WTC11 (cell line): ENCODE data around the gene ALDH1A2. TPM values are rescaled to one million over a fixed set of nuclear protein-coding genes. Genes with fewer than 3 reads are reported as not detected.

ENCODE experiments used
- ATAC-seq: fragments of 200-7000 bp; cut with Tn5 transposase; 2 replicates; pipeline ENCODE4 v1.10.0; 2021; ENCODE audit warnings: mild to moderate bottlenecking, moderate library complexity
- CTCF ChIA-PET: fragments of 300-600 bp; sonication (Branson Sonifier 250); formaldehyde crosslinking; loops from one replicate; lab custom pipeline; 2021; ENCODE audit warnings: antibody characterized with exemption; lab: Charles Lee
- POLR2A ChIA-PET: fragments of 350-600 bp; sonication (Branson Sonifier 250); formaldehyde crosslinking; loops from one replicate; lab custom pipeline; 2021; ENCODE audit warnings: antibody characterized with exemption; lab: Charles Lee
- DNase-seq: peaks from one replicate; pipeline ENCODE4 v3.0.0; 2021; ENCODE audit warnings: low spot score
- H3K27ac Mint-ChIP-seq: 2 replicates; pipeline ENCODE4 v1.8.0; 2021; ENCODE audit warnings: mixed read lengths
- H3K27me3 Mint-ChIP-seq: 2 replicates; pipeline ENCODE4 v1.8.0; 2021; ENCODE audit warnings: low read depth, mild to moderate bottlenecking, moderate library complexity, mixed read lengths
- H3K36me3 Mint-ChIP-seq: 2 replicates; pipeline ENCODE4 v1.8.0; 2021; ENCODE audit warnings: mixed read lengths
- H3K4me1 Mint-ChIP-seq: 2 replicates; pipeline ENCODE4 v1.8.0; 2022; ENCODE audit warnings: mixed read lengths
- H3K4me3 Mint-ChIP-seq: 2 replicates; pipeline ENCODE4 v1.8.0; 2021; ENCODE audit warnings: mild to moderate bottlenecking, moderate library complexity, mixed read lengths
- H3K9me3 Mint-ChIP-seq: 2 replicates; pipeline ENCODE4 v1.8.0; 2021; ENCODE audit warnings: mixed read lengths
- ETV6 ChIP-seq: sonication (generic); formaldehyde crosslinking; IDR thresholded peaks from 2 replicates; pipeline ENCODE4 v1.8.1; 2022; ENCODE audit warnings: mild to moderate bottlenecking, missing genetic modification reagents
- FOXP1 ChIP-seq: sonication (generic); formaldehyde crosslinking; IDR thresholded peaks from 2 replicates; pipeline ENCODE4 v1.8.0; 2022; ENCODE audit warnings: missing genetic modification reagents, mild to moderate bottlenecking, moderate library complexity, borderline replicate concordance
- MXD4 ChIP-seq: fragments of 250-450 bp; sonication (Bioruptor Pico); IDR thresholded peaks from 2 replicates; pipeline ENCODE4 v1.8.0; 2021; ENCODE audit warnings: mild to moderate bottlenecking, moderate library complexity, borderline replicate concordance
- RORB ChIP-seq: fragments of 250-450 bp; sonication (Bioruptor Pico); IDR thresholded peaks from 2 replicates; pipeline ENCODE4 v1.9.0; 2021; ENCODE audit warnings: mild to moderate bottlenecking
- SMAD3 ChIP-seq: sonication (generic); formaldehyde crosslinking; IDR thresholded peaks from 2 replicates; pipeline ENCODE4 v1.8.0; 2022; ENCODE audit warnings: missing genetic modification reagents, mild to moderate bottlenecking, borderline replicate concordance
- SP1 ChIP-seq: sonication (generic); formaldehyde crosslinking; conservative IDR thresholded peaks from 2 replicates; pipeline ENCODE4 v1.8.1; 2022; ENCODE audit warnings: missing genetic modification reagents
- TEAD4 ChIP-seq: sonication (generic); formaldehyde crosslinking; IDR thresholded peaks from 2 replicates; pipeline ENCODE4 v1.8.0; 2022; ENCODE audit warnings: mild to moderate bottlenecking, missing genetic modification reagents
- ZBTB21 ChIP-seq: sonication (generic); formaldehyde crosslinking; IDR thresholded peaks from 2 replicates; pipeline ENCODE4 v1.8.1; 2023; ENCODE audit warnings: mild to moderate bottlenecking, missing genetic modification reagents, borderline replicate concordance
- ZNF138 ChIP-seq: sonication (generic); formaldehyde crosslinking; conservative IDR thresholded peaks from 2 replicates; pipeline ENCODE4 v1.8.1; 2022; ENCODE audit warnings: mild to moderate bottlenecking, moderate library complexity, missing genetic modification reagents
- ZNF219 ChIP-seq: sonication (generic); formaldehyde crosslinking; IDR thresholded peaks from 2 replicates; pipeline ENCODE4 v1.8.0; 2023; ENCODE audit warnings: missing genetic modification reagents, mild to moderate bottlenecking, borderline replicate concordance
- ZNF396 ChIP-seq: fragments of 250-450 bp; sonication (Bioruptor Pico); IDR thresholded peaks from 2 replicates; pipeline ENCODE4 v1.8.0; 2021; ENCODE audit warnings: mild to moderate bottlenecking, moderate library complexity, borderline replicate concordance
- total RNA-seq: library from RNA; stranded (reverse); gene quantifications from 3 replicates; pipeline ENCODE4 v1.2.3, GENCODE V29; 2021
- TF ChIP-seq, protein P1 (sequence below): sonication (generic); formaldehyde crosslinking; IDR thresholded peaks from 2 replicates; pipeline ENCODE4 v1.8.1; 2022; ENCODE audit warnings: missing genetic modification reagents, borderline replicate concordance
- TF ChIP-seq, protein P2 (sequence below): sonication (generic); formaldehyde crosslinking; IDR thresholded peaks from 2 replicates; pipeline ENCODE4 v1.8.1; 2023; ENCODE audit warnings: mild to moderate bottlenecking, missing genetic modification reagents, borderline replicate concordance
- TF ChIP-seq, protein P3 (sequence below): sonication (generic); formaldehyde crosslinking; IDR thresholded peaks from 2 replicates; pipeline ENCODE4 v1.8.0; 2022; ENCODE audit warnings: mild to moderate bottlenecking, missing genetic modification reagents
- TF ChIP-seq, protein P4 (sequence below): sonication (generic); formaldehyde crosslinking; conservative IDR thresholded peaks from 2 replicates; pipeline ENCODE4 v1.8.1; 2022; ENCODE audit warnings: mild to moderate bottlenecking, missing genetic modification reagents
- TF ChIP-seq, protein P5 (sequence below): sonication (generic); formaldehyde crosslinking; IDR thresholded peaks from 2 replicates; pipeline ENCODE4 v1.8.1; 2022; ENCODE audit warnings: low read depth, mild to moderate bottlenecking, moderate library complexity, missing genetic modification reagents, borderline replicate concordance
- TF ChIP-seq, protein P6 (sequence below): sonication (generic); formaldehyde crosslinking; IDR thresholded peaks from 2 replicates; pipeline ENCODE4 v1.8.1; 2023; ENCODE audit warnings: mild to moderate bottlenecking, missing genetic modification reagents
- TF ChIP-seq, protein P7 (sequence below): fragments of 200-600 bp; IDR thresholded peaks from 2 replicates; pipeline ENCODE4 v1.8.0; 2022; ENCODE audit warnings: antibody characterized with exemption
- TF ChIP-seq, protein P8 (sequence below): fragments of 250-450 bp; sonication (Bioruptor Pico); IDR thresholded peaks from 2 replicates; pipeline ENCODE4 v1.9.0; 2021; ENCODE audit warnings: moderate library complexity, mild to moderate bottlenecking, inconsistent platforms, borderline replicate concordance
- TF ChIP-seq, protein P9 (sequence below): fragments of 250-450 bp; sonication (Bioruptor Pico); IDR thresholded peaks from 2 replicates; pipeline ENCODE4 v1.9.0; 2021; ENCODE audit warnings: mild to moderate bottlenecking

ALDH1A2 gene
- total RNA-seq, 1 experiment from 2014 or later: 1.1 TPM

DNA sequence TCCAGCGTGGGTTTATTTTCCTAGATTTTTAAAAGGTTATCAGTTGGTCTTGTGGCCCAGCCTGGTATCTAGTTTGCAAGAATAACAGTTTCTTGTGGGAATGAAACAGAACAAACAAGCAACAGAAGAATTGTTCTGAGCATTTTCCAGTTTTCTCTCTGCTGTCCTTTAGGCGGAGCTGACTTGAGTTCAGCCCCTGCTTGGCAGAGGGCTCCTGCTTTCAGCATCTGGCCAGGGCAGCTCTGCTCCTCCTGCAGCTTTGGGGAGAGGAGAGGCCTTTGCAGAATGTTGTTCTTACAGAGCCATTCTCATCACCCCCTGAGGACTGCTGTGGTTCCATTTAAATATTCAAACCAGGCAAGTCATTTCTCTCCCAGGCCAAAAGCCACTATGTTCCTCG, 117.7 kb downstream of the ALDH1A2 start:
- TF ChIP-seq TEAD4 (CRISPR knock-in tag) (no peak), ZBTB21 (CRISPR knock-in tag) (no peak), FOXP1 (CRISPR knock-in tag) (no peak), RORB (CRISPR knock-in tag) (no peak), ZNF396 (CRISPR knock-in tag) (no peak)
- TF ChIP-seq, protein P1, sequence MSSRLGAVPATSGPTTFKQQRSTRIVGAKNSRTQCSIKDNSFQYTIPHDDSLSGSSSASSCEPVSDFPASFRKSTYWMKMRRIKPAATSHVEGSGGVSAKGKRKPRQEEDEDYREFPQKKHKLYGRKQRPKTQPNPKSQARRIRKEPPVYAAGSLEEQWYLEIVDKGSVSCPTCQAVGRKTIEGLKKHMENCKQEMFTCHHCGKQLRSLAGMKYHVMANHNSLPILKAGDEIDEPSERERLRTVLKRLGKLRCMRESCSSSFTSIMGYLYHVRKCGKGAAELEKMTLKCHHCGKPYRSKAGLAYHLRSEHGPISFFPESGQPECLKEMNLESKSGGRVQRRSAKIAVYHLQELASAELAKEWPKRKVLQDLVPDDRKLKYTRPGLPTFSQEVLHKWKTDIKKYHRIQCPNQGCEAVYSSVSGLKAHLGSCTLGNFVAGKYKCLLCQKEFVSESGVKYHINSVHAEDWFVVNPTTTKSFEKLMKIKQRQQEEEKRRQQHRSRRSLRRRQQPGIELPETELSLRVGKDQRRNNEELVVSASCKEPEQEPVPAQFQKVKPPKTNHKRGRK: no peak
- TF ChIP-seq, protein P2, sequence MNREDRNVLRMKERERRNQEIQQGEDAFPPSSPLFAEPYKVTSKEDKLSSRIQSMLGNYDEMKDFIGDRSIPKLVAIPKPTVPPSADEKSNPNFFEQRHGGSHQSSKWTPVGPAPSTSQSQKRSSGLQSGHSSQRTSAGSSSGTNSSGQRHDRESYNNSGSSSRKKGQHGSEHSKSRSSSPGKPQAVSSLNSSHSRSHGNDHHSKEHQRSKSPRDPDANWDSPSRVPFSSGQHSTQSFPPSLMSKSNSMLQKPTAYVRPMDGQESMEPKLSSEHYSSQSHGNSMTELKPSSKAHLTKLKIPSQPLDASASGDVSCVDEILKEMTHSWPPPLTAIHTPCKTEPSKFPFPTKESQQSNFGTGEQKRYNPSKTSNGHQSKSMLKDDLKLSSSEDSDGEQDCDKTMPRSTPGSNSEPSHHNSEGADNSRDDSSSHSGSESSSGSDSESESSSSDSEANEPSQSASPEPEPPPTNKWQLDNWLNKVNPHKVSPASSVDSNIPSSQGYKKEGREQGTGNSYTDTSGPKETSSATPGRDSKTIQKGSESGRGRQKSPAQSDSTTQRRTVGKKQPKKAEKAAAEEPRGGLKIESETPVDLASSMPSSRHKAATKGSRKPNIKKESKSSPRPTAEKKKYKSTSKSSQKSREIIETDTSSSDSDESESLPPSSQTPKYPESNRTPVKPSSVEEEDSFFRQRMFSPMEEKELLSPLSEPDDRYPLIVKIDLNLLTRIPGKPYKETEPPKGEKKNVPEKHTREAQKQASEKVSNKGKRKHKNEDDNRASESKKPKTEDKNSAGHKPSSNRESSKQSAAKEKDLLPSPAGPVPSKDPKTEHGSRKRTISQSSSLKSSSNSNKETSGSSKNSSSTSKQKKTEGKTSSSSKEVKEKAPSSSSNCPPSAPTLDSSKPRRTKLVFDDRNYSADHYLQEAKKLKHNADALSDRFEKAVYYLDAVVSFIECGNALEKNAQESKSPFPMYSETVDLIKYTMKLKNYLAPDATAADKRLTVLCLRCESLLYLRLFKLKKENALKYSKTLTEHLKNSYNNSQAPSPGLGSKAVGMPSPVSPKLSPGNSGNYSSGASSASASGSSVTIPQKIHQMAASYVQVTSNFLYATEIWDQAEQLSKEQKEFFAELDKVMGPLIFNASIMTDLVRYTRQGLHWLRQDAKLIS (CRISPR knock-in tag): no peak
- TF ChIP-seq, protein P3, sequence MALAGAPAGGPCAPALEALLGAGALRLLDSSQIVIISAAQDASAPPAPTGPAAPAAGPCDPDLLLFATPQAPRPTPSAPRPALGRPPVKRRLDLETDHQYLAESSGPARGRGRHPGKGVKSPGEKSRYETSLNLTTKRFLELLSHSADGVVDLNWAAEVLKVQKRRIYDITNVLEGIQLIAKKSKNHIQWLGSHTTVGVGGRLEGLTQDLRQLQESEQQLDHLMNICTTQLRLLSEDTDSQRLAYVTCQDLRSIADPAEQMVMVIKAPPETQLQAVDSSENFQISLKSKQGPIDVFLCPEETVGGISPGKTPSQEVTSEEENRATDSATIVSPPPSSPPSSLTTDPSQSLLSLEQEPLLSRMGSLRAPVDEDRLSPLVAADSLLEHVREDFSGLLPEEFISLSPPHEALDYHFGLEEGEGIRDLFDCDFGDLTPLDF (CRISPR knock-in tag): no peak
- TF ChIP-seq, protein P4, sequence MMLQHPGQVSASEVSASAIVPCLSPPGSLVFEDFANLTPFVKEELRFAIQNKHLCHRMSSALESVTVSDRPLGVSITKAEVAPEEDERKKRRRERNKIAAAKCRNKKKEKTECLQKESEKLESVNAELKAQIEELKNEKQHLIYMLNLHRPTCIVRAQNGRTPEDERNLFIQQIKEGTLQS (CRISPR knock-in tag): no peak
- no peaks in the 10 kb centered on the region for H3K36me3 Mint-ChIP-seq
- H3K27ac Mint-ChIP-seq: no peak overlapping the region
- peaks cover 11% of the 10 kb centered on the region for H3K4me1 Mint-ChIP-seq
- ChIA-PET CTCF (no interaction called here), POLR2A (no interaction called here)
- peaks cover 4% of the 10 kb centered on the region; the same call in 1 of the 2 replicates for H3K9me3 Mint-ChIP-seq
- ATAC-seq: peak; percentile 93
- DNase-seq: peak; percentile 24
- H3K4me3 Mint-ChIP-seq: no peak overlapping the region
- no peaks in the 10 kb centered on the region for H3K27me3 Mint-ChIP-seq

DNA sequence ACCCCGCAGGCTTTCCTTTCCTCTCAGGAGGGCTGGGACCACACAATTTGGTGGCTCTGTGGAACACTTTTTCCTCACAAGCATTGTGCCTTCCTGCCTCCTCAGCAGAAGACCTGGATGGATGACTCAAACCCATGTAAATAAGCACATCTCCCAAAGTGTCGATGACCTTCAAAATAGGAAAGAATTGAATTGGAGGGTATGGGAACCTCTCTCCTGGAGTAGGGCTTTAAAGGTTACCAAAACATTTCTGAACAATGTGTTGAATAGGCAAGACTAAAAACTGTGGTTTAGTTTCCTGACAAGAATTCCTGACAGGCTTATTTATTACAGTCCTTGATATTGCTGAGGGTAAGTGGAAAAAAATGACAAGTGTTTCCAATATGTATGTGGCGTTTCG, 118.2 kb downstream of the ALDH1A2 start:
- H3K27ac Mint-ChIP-seq: no peak overlapping the region
- POLR2A ChIA-PET: no interaction called here
- H3K9me3 Mint-ChIP-seq: peaks cover 4% of the 10 kb centered on the region; the same call in 1 of the 2 replicates
- H3K4me3 Mint-ChIP-seq: no peak overlapping the region
- DNase-seq: no peak
- H3K27me3 Mint-ChIP-seq: no peaks in the 10 kb centered on the region
- CTCF ChIA-PET: no interaction called here
- peaks cover 11% of the 10 kb centered on the region for H3K4me1 Mint-ChIP-seq
- no peak for ATAC-seq
- no peaks in the 10 kb centered on the region for H3K36me3 Mint-ChIP-seq
- TF ChIP-seq ZNF219 (CRISPR knock-in tag) (no peak), SMAD3 (CRISPR knock-in tag) (no peak), ETV6 (CRISPR knock-in tag) (no peak), ZNF138 (no peak), MXD4 (CRISPR knock-in tag) (no peak), SP1 (CRISPR knock-in tag) (no peak)
- TF ChIP-seq, protein P5, sequence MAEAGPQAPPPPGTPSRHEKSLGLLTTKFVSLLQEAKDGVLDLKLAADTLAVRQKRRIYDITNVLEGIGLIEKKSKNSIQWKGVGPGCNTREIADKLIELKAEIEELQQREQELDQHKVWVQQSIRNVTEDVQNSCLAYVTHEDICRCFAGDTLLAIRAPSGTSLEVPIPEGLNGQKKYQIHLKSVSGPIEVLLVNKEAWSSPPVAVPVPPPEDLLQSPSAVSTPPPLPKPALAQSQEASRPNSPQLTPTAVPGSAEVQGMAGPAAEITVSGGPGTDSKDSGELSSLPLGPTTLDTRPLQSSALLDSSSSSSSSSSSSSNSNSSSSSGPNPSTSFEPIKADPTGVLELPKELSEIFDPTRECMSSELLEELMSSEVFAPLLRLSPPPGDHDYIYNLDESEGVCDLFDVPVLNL: no peak
- TF ChIP-seq, protein P6, sequence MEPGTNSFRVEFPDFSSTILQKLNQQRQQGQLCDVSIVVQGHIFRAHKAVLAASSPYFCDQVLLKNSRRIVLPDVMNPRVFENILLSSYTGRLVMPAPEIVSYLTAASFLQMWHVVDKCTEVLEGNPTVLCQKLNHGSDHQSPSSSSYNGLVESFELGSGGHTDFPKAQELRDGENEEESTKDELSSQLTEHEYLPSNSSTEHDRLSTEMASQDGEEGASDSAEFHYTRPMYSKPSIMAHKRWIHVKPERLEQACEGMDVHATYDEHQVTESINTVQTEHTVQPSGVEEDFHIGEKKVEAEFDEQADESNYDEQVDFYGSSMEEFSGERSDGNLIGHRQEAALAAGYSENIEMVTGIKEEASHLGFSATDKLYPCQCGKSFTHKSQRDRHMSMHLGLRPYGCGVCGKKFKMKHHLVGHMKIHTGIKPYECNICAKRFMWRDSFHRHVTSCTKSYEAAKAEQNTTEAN: no peak
- TF ChIP-seq, protein P7, sequence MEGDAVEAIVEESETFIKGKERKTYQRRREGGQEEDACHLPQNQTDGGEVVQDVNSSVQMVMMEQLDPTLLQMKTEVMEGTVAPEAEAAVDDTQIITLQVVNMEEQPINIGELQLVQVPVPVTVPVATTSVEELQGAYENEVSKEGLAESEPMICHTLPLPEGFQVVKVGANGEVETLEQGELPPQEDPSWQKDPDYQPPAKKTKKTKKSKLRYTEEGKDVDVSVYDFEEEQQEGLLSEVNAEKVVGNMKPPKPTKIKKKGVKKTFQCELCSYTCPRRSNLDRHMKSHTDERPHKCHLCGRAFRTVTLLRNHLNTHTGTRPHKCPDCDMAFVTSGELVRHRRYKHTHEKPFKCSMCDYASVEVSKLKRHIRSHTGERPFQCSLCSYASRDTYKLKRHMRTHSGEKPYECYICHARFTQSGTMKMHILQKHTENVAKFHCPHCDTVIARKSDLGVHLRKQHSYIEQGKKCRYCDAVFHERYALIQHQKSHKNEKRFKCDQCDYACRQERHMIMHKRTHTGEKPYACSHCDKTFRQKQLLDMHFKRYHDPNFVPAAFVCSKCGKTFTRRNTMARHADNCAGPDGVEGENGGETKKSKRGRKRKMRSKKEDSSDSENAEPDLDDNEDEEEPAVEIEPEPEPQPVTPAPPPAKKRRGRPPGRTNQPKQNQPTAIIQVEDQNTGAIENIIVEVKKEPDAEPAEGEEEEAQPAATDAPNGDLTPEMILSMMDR: no peak
- TF ChIP-seq, protein P8, sequence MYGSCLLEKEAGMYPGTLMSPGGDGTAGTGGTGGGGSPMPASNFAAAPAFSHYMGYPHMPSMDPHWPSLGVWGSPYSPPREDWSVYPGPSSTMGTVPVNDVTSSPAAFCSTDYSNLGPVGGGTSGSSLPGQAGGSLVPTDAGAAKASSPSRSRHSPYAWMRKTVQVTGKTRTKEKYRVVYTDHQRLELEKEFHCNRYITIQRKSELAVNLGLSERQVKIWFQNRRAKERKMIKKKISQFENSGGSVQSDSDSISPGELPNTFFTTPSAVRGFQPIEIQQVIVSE (CRISPR knock-in tag): no peak
- TF ChIP-seq, protein P9, sequence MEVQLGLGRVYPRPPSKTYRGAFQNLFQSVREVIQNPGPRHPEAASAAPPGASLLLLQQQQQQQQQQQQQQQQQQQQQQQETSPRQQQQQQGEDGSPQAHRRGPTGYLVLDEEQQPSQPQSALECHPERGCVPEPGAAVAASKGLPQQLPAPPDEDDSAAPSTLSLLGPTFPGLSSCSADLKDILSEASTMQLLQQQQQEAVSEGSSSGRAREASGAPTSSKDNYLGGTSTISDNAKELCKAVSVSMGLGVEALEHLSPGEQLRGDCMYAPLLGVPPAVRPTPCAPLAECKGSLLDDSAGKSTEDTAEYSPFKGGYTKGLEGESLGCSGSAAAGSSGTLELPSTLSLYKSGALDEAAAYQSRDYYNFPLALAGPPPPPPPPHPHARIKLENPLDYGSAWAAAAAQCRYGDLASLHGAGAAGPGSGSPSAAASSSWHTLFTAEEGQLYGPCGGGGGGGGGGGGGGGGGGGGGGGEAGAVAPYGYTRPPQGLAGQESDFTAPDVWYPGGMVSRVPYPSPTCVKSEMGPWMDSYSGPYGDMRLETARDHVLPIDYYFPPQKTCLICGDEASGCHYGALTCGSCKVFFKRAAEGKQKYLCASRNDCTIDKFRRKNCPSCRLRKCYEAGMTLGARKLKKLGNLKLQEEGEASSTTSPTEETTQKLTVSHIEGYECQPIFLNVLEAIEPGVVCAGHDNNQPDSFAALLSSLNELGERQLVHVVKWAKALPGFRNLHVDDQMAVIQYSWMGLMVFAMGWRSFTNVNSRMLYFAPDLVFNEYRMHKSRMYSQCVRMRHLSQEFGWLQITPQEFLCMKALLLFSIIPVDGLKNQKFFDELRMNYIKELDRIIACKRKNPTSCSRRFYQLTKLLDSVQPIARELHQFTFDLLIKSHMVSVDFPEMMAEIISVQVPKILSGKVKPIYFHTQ (CRISPR knock-in tag): no peak
